Karpas-422 (cell line): ENCODE measurements around the gene INHBB. TPM values are rescaled to one million over a fixed set of nuclear protein-coding genes. Genes with fewer than 3 reads are reported as not detected.
"Not testable (repeated sequence)": the region's sequence is repeated elsewhere in the genome, so short reads cannot be mapped to it uniquely, and the experiment has no call there.

ENCODE experiments used
- DNase-seq: peaks from one replicate; pipeline ENCODE4 v3.0.0-alpha.2; 2015
- H2AFZ ChIP-seq: fragments of 200-600 bp; sonication (generic); 2 replicates; pipeline ENCODE4 v1.6.1; 2014; ENCODE audit warnings: antibody characterized with exemption, low read length, mixed read lengths
- H3K27ac ChIP-seq: fragments of 200-600 bp; sonication (generic); 2 replicates; pipeline ENCODE4 v1.5.1; 2014; ENCODE audit warnings: mild to moderate bottlenecking, low read length, moderate library complexity
- H3K27me3 ChIP-seq: fragments of 200-600 bp; sonication (generic); 2 replicates; pipeline ENCODE4 v1.6.1; 2014; ENCODE audit warnings: low read length, mixed read lengths
- H3K36me3 ChIP-seq: fragments of 200-600 bp; sonication (generic); 2 replicates; pipeline ENCODE4 v1.6.1; 2014; ENCODE audit warnings: low read length, mixed read lengths; ENCODE audit not compliant: insufficient read depth
- H3K4me1 ChIP-seq: fragments of 200-600 bp; sonication (generic); 2 replicates; pipeline ENCODE4 v1.6.1; 2014; ENCODE audit warnings: mild to moderate bottlenecking, low read length, mixed read lengths
- H3K4me2 ChIP-seq: fragments of 200-600 bp; sonication (generic); 2 replicates; pipeline ENCODE4 v1.6.1; 2014; ENCODE audit warnings: low read length, low read depth, mild to moderate bottlenecking; ENCODE audit not compliant: poor library complexity, severe bottlenecking
- H3K4me3 ChIP-seq: fragments of 200-600 bp; sonication (generic); 2 replicates; pipeline ENCODE4 v1.5.1; 2014; ENCODE audit warnings: mild to moderate bottlenecking, antibody characterized with exemption, low read length, mixed read lengths
- H3K79me2 ChIP-seq: fragments of 200-600 bp; sonication (generic); 2 replicates; pipeline ENCODE4 v1.6.1; 2014; ENCODE audit warnings: mild to moderate bottlenecking, low read length, mixed read lengths
- H3K9ac ChIP-seq: fragments of 200-600 bp; sonication (generic); 2 replicates; pipeline ENCODE4 v1.6.0; 2014; ENCODE audit warnings: low read length
- H3K9me2 ChIP-seq: fragments of 200-600 bp; sonication (generic), shearing (Covaris generic); replicated peaks from 2 replicates; pipeline ENCODE4 v1.6.0; 2014; ENCODE audit warnings: mild to moderate bottlenecking, low read length, moderate library complexity; ENCODE audit not compliant: insufficient read depth
- H3K9me3 ChIP-seq: fragments of 300-700, 200-600 bp; sonication (generic); 2 replicates; pipeline ENCODE4 v1.6.1; 2014; ENCODE audit warnings: low read length, mixed read lengths
- H4K20me1 ChIP-seq: fragments of 200-600 bp; sonication (generic); 2 replicates; pipeline ENCODE4 v1.6.1; 2014; ENCODE audit warnings: mild to moderate bottlenecking, antibody characterized with exemption, low read length, low read depth; ENCODE audit not compliant: insufficient read depth
- total RNA-seq: library from RNA; depleted of rRNA; stranded (reverse); fragments of >200 nt; shearing (Covaris generic); gene quantifications from 2 replicates; pipeline ENCODE4 v1.2.3, GENCODE V29; 2014; ENCODE audit warnings: low replicate concordance

Gene INHBB
- total RNA-seq, 1 experiment from 2014 or later = not detected

DNA sequence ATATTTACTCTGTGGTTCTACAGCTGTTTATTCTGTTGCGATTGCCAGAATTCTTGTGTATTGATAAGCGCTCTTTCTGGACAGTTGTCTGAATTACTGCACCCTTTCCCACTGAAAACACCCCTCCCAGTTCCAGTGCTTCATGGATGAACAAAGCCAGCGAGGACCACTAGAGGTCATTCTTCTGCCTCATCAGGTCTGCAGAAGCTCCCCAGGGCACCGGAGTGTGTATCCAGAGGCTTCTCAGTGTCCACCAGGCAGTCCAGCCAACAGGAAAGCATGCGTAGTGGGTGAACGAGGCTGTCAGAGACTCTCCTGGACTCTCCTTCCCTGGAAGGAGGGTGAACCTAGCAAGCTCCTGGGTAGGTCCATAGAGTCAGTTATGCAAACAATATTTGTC, 40.6 kb upstream of the INHBB start:
- H3K79me2 ChIP-seq = no peaks in the 10 kb centered on the region
- no peaks in the 10 kb centered on the region for H3K36me3 ChIP-seq
- no peaks in the 10 kb centered on the region for H3K9me2 ChIP-seq
- no peak overlapping the region for H3K4me2 ChIP-seq
- H3K9me3 ChIP-seq = no peaks in the 10 kb centered on the region
- no peak overlapping the region for H3K9ac ChIP-seq
- H3K27me3 ChIP-seq = no peaks in the 10 kb centered on the region
- no peak for DNase-seq
- H3K4me1 ChIP-seq = peaks cover 39% of the 10 kb centered on the region
- no peak overlapping the region for H2AFZ ChIP-seq
- H3K4me3 ChIP-seq = no peak overlapping the region
- no peak overlapping the region for H3K27ac ChIP-seq
- no peaks in the 10 kb centered on the region for H4K20me1 ChIP-seq

GRCh38 chr2:120305937-120306490, 39.9 kb upstream of the INHBB start:
- Histone ChIP-seq H3K9ac (no peak overlapping the region), H3K27ac (no peak overlapping the region), H3K9me3 (no peaks in the 10 kb centered on the region), H3K79me2 (no peaks in the 10 kb centered on the region), H3K36me3 (no peaks in the 10 kb centered on the region), H3K4me1 (peaks cover 46% of the 10 kb centered on the region), H3K9me2 (no peaks in the 10 kb centered on the region), H2AFZ (no peak overlapping the region), H3K4me3 (no peak overlapping the region), H3K4me2 (no peak overlapping the region), H4K20me1 (no peaks in the 10 kb centered on the region), H3K27me3 (no peaks in the 10 kb centered on the region)
- DNase-seq = no peak

DNA sequence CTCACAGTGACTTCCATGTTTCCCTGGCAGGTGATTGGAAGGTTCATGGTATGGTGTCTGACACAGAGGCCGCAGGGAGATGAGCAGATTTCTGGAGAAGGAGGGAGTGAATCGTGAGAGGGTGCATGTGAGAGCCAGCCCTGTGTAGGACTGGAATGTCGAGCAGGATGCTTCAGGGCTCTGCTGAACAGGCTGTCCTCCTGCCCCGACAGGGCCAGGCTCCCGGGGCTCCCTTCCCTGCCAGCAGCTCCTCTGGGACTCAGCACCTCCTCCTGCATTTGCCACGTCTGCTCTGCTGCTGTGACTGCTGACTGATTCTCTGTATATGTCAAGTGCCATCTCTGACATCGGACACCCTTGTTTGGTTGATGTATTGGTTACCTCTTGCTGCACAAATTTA, 38.5 kb upstream of the INHBB start:
- Histone ChIP-seq H4K20me1 (no peaks in the 10 kb centered on the region), H3K9ac (peak overlapping the region; percentile 55), H3K27me3 (no peaks in the 10 kb centered on the region), H3K79me2 (no peaks in the 10 kb centered on the region), H3K9me2 (no peaks in the 10 kb centered on the region), H3K27ac (peak overlapping the region; percentile 85), H3K9me3 (no peaks in the 10 kb centered on the region), H2AFZ (peak overlapping the region; percentile 84; the same call in 1 of the 2 replicates), H3K4me3 (peak overlapping the region; percentile 48), H3K4me2 (peak overlapping the region; percentile 65), H3K36me3 (no peaks in the 10 kb centered on the region), H3K4me1 (peaks cover 50% of the 10 kb centered on the region)
- DNase-seq = no peak

- Histone ChIP-seq H3K9me2 (no peaks in the 10 kb centered on the region), H3K36me3 (no peaks in the 10 kb centered on the region), H4K20me1 (no peaks in the 10 kb centered on the region), H3K4me3 (peak overlapping the region; percentile 48), H3K4me2 (peak overlapping the region; percentile 65), H3K27me3 (no peaks in the 10 kb centered on the region), H3K27ac (peak overlapping the region; percentile 85), H3K79me2 (no peaks in the 10 kb centered on the region), H3K9ac (peak overlapping the region; percentile 55), H3K4me1 (peaks cover 57% of the 10 kb centered on the region), H3K9me3 (no peaks in the 10 kb centered on the region), H2AFZ (peak overlapping the region; percentile 84; the same call in 1 of the 2 replicates)
- peak; percentile 70 for DNase-seq
Measured at GRCh38 chr2:120308038-120308910, 37.7 kb upstream of the INHBB start.

DNA sequence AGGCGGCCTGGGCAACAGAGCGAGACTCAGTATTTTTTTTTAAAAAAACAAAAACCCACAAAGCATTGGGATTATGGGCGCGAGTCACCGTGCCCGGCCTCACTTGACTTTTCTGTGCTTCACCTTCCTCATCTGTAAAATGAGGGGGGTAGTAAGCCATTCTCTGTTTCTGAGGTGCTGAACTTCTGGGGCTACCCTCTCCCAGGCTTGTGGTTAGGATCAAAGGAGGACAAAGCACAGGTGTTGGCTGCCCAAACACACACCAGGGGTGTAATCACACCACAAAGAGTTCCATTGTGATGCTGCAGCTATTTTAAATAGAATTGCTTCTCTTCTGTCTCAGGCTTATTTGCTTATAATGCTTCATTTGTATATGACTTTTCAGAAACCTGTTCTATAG, 35.8 kb upstream of the INHBB start:
- Histone ChIP-seq H3K9me3 (no peaks in the 10 kb centered on the region), H3K27ac (peak overlapping the region; percentile 72), H3K9me2 (no peaks in the 10 kb centered on the region), H3K4me2 (peak overlapping the region; percentile 55), H3K79me2 (no peaks in the 10 kb centered on the region), H3K4me1 (peaks cover 66% of the 10 kb centered on the region), H4K20me1 (no peaks in the 10 kb centered on the region), H3K36me3 (no peaks in the 10 kb centered on the region), H3K9ac (no peak overlapping the region), H3K4me3 (peak overlapping the region; percentile 10; the same call in 1 of the 2 replicates), H3K27me3 (no peaks in the 10 kb centered on the region), H2AFZ (no peak overlapping the region)
- DNase-seq = peak; percentile 66

- H3K27ac ChIP-seq = peak overlapping the region; percentile 72; the same call in 1 of the 2 replicates
- H3K4me2 ChIP-seq = peak overlapping the region; percentile 55
- not testable (repeated sequence) for H3K4me3 ChIP-seq, H3K27me3 ChIP-seq, H3K36me3 ChIP-seq, H3K9ac ChIP-seq, H2AFZ ChIP-seq, H3K9me3 ChIP-seq, H3K9me2 ChIP-seq, H4K20me1 ChIP-seq, DNase-seq, H3K79me2 ChIP-seq
- H3K4me1 ChIP-seq = peaks cover 69% of the 10 kb centered on the region
Measured at GRCh38 chr2:120310841-120311240, 35.1 kb upstream of the INHBB start.

DNA sequence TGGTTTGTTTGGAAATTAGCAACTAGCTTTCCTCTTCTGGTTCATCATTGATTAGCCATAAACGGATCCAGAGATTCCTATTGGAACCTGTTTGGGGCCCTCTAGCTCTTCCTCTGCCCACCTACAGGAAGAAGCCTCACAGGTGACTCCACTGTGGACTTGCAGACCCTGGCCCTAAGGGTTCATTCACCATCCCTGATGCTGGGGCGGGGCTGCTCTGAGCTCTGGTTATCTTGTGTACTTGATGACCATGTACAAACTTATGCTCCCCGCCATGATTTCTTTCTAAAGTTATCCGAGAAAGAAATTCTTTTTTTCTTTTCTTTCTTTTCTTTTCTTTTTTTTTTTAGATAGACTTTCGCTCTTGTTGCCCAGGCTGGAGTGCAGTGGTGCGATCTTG, 33.9 kb upstream of the INHBB start:
- no peaks in the 10 kb centered on the region for H3K27me3 ChIP-seq
- no peak overlapping the region for H3K27ac ChIP-seq
- no peak for DNase-seq
- H3K9ac ChIP-seq = no peak overlapping the region
- no peak overlapping the region for H3K4me2 ChIP-seq
- H3K4me1 ChIP-seq = peaks cover 68% of the 10 kb centered on the region
- H3K36me3 ChIP-seq = no peaks in the 10 kb centered on the region
- H3K79me2 ChIP-seq = no peaks in the 10 kb centered on the region
- H3K9me3 ChIP-seq = no peaks in the 10 kb centered on the region
- H4K20me1 ChIP-seq = no peaks in the 10 kb centered on the region
- H3K9me2 ChIP-seq = no peaks in the 10 kb centered on the region
- no peak overlapping the region for H3K4me3 ChIP-seq
- no peak overlapping the region for H2AFZ ChIP-seq

DNA sequence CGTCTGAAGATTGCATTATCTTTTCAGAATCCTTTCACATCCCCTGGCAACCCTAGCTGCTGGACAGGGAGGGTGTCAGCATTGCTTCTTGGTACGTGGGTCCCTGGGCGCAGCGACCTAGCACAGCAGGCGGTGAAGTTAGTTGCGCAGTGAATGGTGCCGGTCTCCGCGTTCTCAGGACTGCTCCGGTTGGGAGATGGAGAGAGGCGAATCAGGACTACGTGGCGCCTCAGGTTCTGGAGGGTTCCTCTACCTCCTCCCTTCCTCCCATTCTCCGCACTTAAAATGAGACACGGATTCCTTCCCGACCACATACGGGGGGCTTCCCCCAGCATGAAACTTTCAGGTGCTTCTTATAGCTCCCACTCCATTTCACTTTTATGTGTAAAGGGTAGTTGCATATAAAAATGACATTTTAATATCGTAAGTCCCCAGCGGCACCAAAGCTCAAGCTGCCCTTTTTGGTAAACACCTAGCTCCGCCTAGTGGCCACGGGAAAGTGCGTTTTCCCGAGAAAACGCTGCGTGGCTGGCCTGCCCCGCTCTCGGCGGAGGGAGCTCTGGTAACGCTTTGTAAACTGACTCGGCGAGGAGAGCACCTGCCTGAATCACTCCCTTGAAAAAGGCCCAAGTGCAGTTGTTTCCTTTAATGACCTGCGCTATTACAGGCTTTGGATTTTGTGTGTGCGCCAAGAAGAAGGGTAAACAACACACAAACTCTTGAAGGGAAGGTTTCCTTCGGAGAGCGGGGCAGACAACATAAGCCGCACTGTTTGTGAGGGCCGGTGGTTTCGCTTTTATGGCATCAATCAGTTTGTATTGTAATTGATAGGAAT, 32.9 kb upstream of the INHBB start:
- Histone ChIP-seq H3K9ac (no peak overlapping the region), H3K9me3 (no peaks in the 10 kb centered on the region), H3K4me1 (peaks cover 59% of the 10 kb centered on the region), H3K4me2 (no peak overlapping the region), H2AFZ (no peak overlapping the region), H4K20me1 (no peaks in the 10 kb centered on the region), H3K79me2 (no peaks in the 10 kb centered on the region), H3K27ac (no peak overlapping the region), H3K36me3 (no peaks in the 10 kb centered on the region), H3K27me3 (no peaks in the 10 kb centered on the region), H3K9me2 (no peaks in the 10 kb centered on the region), H3K4me3 (no peak overlapping the region)
- DNase-seq = peak; percentile 89
